Measurements from ENCODE around the gene POLR1F.
"Not testable (repeated sequence)": the region's sequence is repeated elsewhere in the genome, so short reads cannot be mapped to it uniquely, and the experiment has no call there.

POLR1F gene, protein sequence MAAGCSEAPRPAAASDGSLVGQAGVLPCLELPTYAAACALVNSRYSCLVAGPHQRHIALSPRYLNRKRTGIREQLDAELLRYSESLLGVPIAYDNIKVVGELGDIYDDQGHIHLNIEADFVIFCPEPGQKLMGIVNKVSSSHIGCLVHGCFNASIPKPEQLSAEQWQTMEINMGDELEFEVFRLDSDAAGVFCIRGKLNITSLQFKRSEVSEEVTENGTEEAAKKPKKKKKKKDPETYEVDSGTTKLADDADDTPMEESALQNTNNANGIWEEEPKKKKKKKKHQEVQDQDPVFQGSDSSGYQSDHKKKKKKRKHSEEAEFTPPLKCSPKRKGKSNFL

DNA sequence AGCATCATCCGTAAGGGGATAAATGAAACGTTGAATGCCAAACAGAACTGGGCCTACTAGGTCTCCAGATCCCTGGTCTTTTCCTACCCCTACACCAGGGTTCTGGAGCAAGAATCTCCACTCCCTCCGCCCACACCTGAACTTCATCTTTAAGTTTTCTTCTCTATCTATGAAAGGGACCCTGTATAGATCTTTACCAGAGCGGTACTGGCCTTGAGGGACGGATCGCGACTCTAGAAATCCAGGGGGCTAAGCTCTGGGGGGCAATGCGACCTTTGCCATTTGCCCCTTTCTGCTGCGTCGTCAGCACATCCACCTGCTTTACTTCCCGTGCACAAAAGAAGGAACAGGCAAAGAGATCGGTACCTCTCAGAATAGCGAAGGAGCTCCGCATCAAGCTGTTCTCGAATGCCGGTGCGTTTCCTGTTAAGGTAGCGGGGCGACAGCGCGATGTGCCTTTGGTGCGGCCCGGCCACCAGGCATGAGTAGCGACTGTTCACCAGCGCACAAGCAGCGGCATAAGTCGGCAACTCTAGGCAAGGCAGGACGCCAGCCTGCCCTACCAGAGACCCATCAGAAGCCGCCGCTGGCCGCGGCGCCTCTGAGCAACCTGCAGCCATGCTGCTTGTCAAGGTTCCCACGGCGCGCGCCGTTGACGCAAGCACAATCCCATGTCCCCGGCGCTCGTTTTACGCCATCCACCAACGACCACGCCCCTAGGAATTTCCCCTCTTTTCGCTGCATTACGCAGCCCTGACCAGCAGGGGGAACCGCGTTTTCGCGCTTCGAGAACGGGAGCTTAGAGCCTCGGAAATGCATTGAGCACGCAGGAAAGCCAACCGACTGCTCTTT is at the start of gene POLR1F:
POLR1F (minus strand) TSS at position 641 of the 852 bp plus-strand sequence; CDS start at position 620, 21 bp downstream.
- peak; percentile 93 for DNase-seq

DNA sequence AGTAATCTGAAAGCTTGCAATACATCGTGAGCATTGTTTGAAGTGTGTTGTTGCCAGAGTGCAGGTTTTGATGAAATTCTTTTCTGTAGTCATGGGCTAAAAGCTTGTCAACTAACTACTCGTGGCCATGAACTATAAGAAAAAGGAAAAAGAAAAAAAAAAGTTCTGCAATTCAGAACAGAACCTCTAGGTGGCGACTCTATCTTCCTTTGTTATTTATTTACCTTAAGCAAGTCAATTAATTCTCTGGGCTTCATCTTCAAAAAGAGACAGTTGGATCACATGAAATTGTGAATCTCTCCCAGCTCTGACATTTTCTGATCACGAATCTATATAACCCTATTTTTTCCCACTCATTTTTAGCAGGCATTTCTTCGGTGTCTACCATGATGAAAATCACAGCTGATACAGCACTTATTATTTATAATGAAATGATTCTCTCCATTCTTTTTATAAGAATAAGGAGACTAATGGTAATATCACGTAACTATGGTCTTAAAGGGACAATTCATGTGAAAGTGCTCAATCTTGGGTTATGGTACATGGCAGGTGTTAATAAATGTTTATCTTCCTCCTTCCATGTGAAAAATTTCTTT is 45.8 kb upstream of the POLR1F start:
- peak; percentile 48 for DNase-seq

DNA sequence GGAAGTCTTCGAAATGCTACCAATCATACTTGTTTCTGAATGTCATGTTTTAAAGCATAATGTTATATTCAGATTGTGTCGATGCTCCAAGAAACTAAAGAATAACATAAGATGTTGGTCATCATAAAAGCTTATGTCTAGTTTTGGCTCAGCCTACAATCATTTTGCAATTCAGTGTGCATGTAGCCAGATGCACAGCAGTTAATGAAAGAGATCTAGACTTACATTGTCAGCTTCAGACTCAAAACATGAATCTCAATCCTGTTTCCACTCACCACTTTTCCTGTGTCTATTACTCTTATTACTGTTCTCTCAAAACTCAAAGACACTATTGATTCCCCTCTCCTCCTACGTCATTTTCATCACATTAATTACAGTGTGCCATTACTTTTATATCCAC is 43.2 kb upstream of the POLR1F start:
- no peak for DNase-seq

DNA sequence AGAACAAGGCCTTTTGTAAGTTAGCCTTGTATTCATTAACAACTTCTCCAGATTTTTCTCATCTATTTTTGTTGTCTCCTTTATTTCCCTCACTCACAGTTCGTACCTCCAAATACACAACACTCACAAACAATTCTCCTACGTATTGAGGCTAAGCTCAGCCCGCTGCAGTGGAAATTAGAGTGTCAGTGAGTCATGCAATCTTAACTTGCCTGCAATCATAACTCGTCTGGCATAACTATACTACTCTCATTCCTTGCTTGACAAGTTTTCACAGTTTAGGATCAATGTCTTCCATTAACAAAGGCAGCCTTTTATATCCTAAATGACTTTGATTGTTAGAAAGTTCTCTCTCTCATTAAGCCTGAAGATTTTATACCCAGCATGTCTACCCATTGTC is 40.8 kb upstream of the POLR1F start:
- DNase-seq: no peak

DNA sequence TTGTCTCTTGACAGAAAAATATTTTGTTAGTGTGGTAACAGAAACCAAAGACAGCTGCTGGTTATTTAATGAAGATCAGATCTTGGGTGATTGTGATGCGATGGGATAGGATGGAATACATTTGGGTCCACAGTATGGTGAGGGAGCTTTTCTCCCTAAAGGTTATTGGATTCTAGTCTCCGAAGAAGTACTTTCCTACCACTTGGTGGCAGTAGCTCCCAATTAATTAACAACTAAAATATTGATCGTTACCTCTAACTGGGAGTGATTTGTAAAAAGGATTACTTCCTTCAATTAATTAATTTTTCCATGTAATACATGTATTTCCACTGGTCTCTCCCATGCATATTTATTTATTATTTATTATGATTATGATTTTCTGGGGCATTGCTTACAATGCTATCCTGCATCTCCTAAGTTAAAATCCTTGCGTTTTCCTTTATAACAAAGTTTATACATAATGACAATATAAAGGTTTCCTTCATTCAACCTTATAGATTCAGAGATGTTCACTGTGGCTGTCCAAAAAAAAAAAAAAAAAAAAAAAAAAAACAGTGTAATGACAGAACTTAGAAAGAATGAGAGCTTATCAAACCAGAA is 39.0 kb upstream of the POLR1F start:
- DNase-seq: peak; percentile 65

DNA sequence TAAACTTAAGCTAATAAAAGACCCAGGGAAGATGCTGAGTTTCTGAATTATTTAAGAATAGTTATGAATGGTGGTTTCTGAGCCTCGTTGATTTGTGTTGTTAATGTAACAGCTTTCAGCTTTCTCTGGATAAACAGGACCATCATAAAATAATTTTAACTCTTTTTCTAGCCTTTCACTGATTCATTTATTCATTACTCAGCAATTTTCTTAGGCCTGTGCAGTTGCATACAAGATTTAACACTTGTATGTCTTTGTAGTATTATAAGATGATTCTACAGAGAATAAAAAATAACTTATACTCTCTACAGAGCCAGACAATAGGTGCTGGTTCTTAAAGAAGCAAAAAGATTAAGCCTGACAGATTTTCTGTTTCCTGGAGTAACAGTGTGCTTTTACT is 35.2 kb upstream of the POLR1F start:
- DNase-seq: no peak

DNA sequence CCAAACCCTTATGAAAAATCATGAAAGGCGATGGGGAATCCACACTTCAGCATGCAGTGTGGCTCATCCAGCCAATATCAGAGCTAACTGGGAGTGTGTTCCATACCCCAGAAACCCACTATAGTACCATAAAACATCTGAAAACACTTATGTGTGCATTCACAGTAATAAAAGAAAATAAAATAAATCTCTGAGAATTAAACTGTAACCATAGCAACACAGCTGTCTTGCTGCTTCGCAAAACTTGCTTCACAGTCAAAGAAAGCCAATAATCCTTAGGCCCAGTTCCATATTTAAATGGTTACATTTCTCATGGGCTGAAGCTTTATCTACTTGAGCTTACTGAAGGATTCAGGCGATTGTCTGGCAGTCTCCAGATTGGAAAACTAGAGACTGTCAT is 19.9 kb upstream of the POLR1F start:
- DNase-seq: no peak

DNA sequence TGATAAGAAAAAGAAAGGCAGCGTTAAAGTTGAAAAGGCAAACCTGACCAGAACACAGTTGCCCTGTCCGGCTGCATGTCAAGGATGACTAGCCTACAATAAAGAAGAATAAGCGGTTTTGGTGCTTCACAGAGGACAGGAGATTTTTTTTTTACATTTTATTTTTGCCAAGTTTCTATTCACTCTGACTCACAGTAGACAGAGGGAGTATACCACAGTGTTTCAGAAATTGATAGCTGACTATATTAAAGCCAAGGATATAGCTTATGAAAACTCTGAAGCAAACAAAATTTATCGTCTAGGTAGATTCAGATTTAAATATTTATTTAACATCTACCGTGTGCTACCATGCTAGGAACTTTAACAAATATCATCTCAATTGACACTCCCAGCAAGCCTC is 16.9 kb upstream of the POLR1F start:
- DNase-seq: no peak

DNA sequence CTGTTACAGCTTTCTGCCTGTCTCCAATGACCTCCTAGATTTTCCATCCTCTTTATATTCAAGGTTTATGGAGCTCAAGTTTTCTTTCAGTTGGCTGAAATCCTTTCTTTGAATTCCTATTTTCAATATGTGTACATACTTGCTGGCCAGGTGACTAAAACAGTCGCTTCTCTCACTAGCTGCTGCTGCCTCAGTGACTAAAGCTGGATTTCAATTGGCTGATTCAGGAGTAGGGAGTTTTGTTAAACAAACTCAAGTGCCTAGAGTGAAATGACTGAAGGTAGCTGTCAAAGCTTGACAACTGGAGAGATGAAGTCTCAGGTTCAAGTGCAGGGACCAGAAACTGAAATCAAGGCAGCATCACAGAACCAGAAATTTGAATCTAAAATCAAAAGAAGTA is 6.7 kb upstream of the POLR1F start:
- DNase-seq: no peak

DNA sequence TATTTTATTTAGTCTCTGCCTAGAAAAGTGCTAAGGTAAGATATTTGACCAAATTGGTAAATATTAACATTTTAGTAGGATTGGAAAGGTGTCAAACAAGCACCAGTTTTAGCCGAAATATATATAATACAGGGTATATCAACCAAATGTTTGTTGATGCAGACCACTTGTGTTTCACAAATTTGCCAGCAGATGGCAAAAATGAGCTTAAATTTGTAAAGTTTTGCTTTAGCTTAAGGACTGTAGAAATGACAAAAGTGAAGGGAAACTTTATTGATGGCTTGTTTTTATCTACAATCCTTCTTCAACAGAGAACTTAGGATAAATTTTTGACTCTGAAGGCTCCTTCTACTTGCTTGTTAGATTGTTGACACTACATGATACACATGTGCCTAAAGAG is 4.8 kb upstream of the POLR1F start:
- peak; percentile 38 for DNase-seq

DNA sequence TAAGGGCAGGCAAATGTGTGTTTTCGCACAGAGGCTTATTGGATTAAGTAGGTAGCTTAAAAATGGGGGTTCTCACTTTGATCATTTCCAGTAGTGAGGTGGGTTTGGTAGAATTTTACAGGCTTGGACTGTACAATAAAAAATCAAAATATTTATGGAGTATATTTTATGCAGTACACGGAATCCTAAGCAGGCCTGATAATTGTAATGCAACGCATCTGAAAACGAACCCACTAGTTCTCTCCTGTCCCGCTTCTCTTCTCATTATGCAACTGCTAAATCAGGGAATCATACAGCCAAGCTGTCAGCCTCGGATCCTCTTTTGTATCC is 377 bp upstream of the POLR1F start:
- no peak for DNase-seq

DNA sequence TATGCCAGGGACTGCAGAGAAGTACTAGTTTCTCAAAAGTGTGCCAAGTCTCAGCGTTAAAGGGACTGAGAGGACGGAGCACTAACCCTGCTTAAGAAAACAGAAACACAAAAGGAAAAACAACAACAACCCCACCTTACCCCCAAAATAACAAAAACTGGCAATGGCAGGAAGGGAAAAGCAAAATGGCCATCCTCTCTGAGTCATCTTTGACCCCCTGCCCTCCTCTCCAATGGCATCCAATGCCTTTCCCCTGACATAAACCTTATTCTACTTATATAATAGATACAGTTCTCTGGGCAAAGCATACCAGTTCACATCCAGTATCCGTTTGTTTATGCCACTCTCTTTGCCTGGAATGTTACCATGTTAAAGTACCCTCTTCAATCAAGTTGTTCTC is 1.6 kb downstream of the POLR1F start:
- no peak for DNase-seq

DNA sequence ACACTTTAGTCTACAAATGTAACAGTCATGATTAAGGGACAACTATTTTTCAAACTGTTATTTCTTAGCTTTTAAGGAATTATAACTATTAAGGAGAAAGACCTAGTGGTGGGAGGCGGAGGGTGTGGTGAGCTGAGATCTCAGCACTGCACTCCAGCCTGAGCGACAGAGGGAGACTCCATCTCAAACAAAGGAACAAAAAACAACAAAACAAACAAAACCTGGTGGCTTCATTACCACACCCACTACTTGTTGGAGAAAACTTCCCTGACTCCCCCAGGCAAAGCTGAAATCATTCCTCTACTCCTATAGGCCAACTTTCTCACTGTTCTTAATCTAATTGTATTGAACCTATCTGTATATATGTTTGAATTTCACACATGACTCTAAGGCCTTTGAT is 3.2 kb downstream of the POLR1F start:
- DNase-seq: no peak

DNA sequence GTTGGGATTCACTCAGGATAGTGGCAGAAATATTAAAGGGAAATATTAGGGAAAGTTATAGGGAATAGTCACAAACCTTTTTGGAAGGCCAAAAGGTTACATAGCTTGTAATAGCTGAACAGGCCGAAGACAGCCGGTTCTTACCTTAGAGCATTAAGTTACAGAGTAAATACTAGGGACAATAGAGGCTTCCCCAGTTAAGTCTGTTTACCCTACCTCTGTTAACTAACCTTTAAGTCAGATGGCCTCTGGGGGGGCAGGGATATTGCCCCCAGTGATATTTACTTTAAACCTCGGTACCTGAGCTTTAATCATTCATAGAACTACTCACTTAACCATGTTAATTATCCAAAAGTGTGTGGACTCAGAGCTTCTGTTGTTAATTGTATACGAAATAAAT is 7.4 kb downstream of the POLR1F start:
- no peak for DNase-seq

DNA sequence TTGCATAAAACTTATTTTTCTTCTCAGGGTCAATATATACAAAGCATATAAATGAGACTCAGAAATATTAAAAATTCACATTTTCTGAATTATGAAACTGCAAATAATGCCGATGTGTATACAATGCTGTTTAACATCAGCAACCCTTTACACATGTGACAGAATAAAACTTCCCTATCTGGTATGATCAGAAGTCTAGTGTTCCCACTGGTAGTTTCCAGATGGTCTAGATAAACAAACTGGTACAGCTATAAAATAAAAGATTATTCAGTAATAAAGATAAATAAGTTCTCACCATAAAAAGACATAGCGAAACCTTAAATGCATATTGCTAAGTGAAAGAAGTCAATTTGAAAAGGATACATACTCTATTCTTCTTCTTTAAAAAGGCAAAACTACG is 7.9 kb downstream of the POLR1F start:
- DNase-seq: no peak

DNA sequence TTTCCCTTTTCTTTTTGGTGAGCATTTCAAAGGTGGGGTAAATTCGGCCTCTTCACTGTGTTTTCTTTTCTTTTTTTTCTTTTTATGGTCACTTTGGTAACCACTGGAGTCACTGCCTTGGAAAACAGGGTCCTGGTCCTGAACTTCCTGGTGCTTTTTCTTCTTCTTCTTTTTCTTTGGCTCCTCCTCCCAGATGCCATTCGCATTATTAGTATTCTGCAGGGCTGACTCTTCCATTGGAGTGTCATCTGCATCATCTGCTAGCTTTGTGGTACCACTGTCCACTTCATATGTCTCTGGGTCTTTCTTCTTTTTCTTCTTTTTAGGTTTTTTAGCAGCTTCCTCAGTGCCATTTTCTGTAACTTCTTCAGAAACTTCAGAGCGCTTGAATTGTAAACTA is 10.5 kb downstream of the POLR1F start:
- DNase-seq: no peak

DNA sequence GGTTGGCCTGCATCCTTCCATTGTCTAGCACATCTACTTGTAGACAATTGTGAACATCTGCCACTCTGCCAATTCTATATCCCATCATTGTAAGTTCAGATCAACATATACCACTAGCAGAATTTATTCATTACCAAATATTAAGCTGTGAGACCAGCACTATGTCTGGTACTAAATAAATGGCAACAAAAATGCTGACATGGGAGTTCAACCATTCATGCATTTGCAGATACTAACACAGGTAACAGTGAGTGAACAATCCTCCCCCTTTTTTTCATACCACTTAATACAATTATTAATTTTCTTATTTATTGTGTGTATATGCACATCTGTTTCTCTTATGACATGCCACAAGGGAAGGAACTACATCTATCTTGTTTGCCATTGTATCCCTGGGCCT is 11.9 kb downstream of the POLR1F start:
- DNase-seq: no peak

DNA sequence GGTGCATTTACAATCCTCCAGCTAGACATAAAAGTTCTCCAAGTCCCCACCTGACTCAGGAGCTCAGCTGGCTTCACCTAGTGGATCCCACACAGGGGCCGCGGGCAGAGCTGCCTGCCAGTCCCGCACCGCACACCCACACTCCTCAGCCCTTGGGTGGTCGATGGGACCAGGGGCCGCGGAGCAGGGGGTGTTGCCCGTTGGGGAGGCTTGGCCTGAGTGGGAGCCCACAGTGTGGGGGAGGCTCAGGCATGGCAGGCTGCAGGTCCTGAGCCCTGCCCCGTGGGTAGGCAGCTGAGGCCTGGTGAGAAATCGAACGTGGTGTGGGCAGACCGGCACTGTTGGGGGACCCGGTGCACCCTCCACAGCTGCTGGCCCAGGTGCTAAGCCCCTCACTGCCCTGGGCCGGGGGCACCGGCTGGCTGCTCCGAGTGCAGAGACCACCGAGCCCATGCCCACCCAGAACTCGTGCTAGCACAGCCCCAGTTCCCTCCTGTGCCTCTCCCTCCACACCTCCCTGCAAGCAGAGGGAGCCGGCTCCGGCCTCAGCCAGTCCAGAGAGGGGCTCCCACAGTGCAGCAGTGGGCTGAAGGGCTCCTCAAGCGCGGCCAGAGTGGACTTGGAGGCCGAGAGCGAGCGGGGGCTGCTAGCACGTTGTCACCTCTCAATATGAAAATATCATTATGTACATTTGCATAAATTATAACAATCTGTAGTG is 16.6 kb downstream of the POLR1F start:
- DNase-seq: no peak

DNA sequence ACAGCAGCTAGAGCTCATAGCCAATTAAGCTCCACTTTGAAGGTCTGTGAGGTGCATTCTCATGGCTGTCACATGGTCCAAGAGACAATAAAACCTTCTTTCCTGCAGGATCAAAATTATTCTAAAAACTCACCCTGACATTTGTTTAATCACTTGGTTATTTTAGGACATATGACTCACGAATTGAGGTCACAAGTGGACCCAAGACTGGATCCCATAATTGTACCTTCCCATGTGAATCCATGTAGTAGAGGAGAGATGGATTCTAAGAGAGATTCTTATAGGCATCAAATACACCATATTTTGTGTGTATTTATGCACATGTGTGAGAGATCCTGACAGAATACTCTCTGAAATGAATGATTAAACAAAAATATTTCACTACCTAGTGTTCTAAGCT is 18.1 kb downstream of the POLR1F start:
- no peak for DNase-seq

DNA sequence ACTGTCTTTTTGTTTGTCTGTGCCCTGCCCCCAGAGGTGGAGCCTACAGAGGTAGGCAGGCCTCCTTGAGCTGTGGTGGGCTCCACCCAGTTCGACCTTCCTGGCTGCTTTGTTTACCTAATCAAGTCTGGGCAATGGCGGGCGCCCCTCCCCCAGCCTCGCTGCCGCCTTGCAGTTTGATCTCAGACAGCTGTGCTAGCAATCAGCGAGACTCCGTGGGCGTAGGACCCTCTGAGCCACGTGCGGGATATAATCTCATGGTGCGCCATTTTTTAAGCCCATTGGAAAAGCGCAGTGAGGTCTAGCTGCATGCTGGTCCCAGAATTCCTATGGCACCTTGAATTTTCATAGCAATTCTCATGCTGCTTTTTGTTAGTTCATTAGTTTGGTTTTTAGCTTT is 19.7 kb downstream of the POLR1F start:
- not testable (repeated sequence) for DNase-seq

DNA sequence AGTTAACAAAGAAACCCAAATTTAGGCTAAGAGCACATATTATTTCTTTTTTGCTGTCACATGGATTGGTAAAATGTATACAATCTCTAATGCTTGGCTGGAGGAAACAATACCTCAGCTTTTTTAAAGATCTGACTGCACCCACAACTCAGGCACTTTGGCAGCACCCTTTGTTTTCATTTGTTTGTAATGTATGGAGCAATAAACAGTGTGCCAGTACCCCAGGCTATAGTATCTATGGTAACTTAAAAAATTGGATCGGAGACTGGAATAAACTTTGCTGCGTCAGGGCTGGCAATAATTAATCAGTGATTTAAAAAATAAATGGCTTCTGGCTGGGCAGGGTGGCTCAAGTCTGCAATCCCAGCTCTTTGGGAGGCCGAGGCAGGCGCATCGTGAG is 27.2 kb downstream of the POLR1F start:
- no peak for DNase-seq

DNA sequence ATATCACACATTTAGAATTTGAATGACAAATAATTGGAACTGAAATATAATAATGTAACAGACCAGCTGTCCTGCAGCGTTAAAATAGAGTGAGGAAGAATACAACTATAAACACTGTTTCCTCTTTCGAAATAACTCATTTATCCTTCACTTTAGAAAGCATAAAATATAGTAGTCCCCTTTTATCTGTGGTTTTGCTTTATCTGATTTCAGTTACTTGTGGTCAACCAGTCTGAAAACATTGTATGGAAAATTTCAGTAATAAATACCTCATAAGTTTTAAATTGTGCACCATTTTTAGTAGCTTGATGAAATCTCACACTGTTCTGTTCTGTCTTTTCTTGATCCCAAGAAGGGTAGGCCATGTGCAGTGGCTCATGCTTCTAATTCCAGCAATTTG is 31.7 kb downstream of the POLR1F start:
- no peak for DNase-seq

DNA sequence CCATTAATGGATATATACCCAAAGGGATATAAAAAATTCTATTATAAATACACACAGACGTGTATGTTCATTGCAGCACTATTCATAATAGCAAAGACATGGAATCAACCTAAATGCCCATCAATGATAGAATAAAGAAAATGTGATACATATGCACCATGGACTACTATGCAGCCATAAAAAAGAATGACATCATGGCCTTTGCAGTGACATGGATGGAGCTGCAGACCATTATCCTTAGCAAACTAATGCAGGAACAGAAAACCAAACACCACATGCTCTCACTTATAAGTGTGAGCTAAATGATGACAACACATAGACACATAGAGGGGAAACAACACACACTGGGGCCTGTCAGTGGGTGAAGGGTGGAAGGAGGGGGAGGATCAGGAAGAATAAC is 33.0 kb downstream of the POLR1F start:
- no peak for DNase-seq

All from NCI-H1105 treated with DMSO at 0.1 percent for 48 hours (cell line).